GM12878 (cell line): ENCODE measurements around the gene FBXO21.

Experiments used
- BHLHE40 ChIP-seq, 2 experiments: fragments of 450-650 bp in 1 of 2; IDR thresholded peaks; 2 replicates each; pipeline ENCODE4 v1.6.1; 2011 to 2017; ENCODE audit warnings: low read depth in 2 of 2, borderline replicate concordance in 1 of 2, improper control_type of control experiment in 1 of 2, low read length in 1 of 2, mild to moderate bottlenecking in 1 of 2
- CBX5 ChIP-seq: sonication (generic); IDR thresholded peaks from 2 replicates; pipeline ENCODE4 v1.6.1; 2016; ENCODE audit warnings: low read depth, moderate library complexity, mild to moderate bottlenecking, inconsistent platforms
- CTCF ChIP-seq, 3 experiments: IDR thresholded peaks in 2 of 3; conservative IDR thresholded peaks in 1 of 3; 2 replicates each; pipeline ENCODE4 v1.5.1; 2011; ENCODE audit warnings: low read depth in 3 of 3, low read length in 3 of 3, mild to moderate bottlenecking in 3 of 3, control low read depth in 2 of 3, moderate library complexity in 2 of 3, inconsistent platforms in 1 of 3, mixed read lengths in 1 of 3; ENCODE audit not compliant: control insufficient read depth in 2 of 3, insufficient read depth in 1 of 3; ENCODE audit errors: extremely low read depth in 1 of 3
- GABPA ChIP-seq: IDR thresholded peaks from 2 replicates; pipeline ENCODE4 v1.6.1; 2014; ENCODE audit warnings: antibody characterized with exemption, low read depth, mild to moderate bottlenecking, inconsistent platforms
- MAX ChIP-seq: IDR thresholded peaks from 2 replicates; pipeline ENCODE4 v1.6.1; 2012; ENCODE audit warnings: low read depth, low read length, improper control_type of control experiment
- NR2F1 ChIP-seq: fragments of 450-650 bp; conservative IDR thresholded peaks from 2 replicates; pipeline ENCODE4 v1.6.1; 2017; ENCODE audit warnings: mild to moderate bottlenecking
- SMAD1 ChIP-seq: fragments of 450-650 bp; IDR thresholded peaks from 2 replicates; pipeline ENCODE4 v1.6.1; 2018; ENCODE audit warnings: mild to moderate bottlenecking, low read depth; ENCODE audit not compliant: partially characterized antibody
- ZNF384 ChIP-seq: IDR thresholded peaks from 2 replicates; pipeline ENCODE4 v1.6.1; 2012; ENCODE audit warnings: low read depth, mild to moderate bottlenecking, low read length, improper control_type of control experiment, borderline replicate concordance
- TF ChIP-seq, protein P1 (sequence below): IDR thresholded peaks from 2 replicates; pipeline ENCODE4 v1.6.1; 2012; ENCODE audit warnings: low read length, inconsistent platforms
- TF ChIP-seq, protein P2 (sequence below): IDR thresholded peaks from 2 replicates; pipeline ENCODE4 v1.6.1; 2011; ENCODE audit warnings: mild to moderate bottlenecking, low read depth, low read length, moderate library complexity; ENCODE audit not compliant: insufficient replicate concordance

DNA sequence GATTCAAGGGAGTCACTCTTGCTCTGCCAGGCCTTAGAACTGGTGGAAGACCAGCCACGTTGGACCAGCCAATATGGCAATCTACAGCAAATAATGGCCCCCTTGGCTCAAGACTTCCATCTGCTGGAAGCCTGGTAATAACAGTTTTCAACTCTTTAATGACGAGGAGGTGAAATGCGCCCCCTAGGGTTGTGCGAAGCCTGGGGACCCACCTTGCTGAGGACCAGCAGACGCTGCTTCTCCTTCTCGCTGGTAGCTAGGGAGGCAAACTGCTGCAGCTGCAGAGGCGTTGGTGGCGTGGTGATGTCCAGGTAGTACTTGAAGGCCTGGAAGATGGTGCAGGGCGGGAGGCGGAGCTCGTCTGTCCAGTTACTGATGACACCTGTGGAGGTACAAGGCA lies 41.5 kb upstream of the FBXO21 start:
- TF ChIP-seq NR2F1: no peak
- peak; percentile 12 to 27 (median 25); a peak in 3 of 6 replicates for TF ChIP-seq CTCF (IDR thresholded peaks at IDR 0.05 in 2 of 3, conservative IDR thresholded peaks at IDR 0.05 in 1 of 3; ENCODE audit: control insufficient read depth in 2 of 3, extremely low read depth in 1 of 3, insufficient read depth in 1 of 3, low read depth in 3 of 3, low read length in 3 of 3)
- TF ChIP-seq GABPA: no peak
- TF ChIP-seq, protein P1, sequence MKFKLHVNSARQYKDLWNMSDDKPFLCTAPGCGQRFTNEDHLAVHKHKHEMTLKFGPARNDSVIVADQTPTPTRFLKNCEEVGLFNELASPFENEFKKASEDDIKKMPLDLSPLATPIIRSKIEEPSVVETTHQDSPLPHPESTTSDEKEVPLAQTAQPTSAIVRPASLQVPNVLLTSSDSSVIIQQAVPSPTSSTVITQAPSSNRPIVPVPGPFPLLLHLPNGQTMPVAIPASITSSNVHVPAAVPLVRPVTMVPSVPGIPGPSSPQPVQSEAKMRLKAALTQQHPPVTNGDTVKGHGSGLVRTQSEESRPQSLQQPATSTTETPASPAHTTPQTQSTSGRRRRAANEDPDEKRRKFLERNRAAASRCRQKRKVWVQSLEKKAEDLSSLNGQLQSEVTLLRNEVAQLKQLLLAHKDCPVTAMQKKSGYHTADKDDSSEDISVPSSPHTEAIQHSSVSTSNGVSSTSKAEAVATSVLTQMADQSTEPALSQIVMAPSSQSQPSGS: no peak
- TF ChIP-seq, protein P2, sequence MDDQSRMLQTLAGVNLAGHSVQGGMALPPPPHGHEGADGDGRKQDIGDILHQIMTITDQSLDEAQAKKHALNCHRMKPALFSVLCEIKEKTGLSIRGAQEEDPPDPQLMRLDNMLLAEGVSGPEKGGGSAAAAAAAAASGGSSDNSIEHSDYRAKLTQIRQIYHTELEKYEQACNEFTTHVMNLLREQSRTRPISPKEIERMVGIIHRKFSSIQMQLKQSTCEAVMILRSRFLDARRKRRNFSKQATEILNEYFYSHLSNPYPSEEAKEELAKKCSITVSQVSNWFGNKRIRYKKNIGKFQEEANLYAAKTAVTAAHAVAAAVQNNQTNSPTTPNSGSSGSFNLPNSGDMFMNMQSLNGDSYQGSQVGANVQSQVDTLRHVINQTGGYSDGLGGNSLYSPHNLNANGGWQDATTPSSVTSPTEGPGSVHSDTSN: no peak
- no peak for TF ChIP-seq CBX5
- no peak for TF ChIP-seq BHLHE40 (IDR thresholded peaks at IDR 0.05; ENCODE audit: borderline replicate concordance in 1 of 2, low read depth in 2 of 2, low read length in 1 of 2)
- TF ChIP-seq SMAD1: no peak
- TF ChIP-seq ZNF384: no peak
- TF ChIP-seq MAX: no peak
